ELF-1 (cell line): ENCODE data around the gene FRAT1.

Experiments
- DNase-seq: peaks from one replicate; pipeline ENCODE4 v3.0.0-alpha.2; 2016; ENCODE audit warnings: low read depth, low spot score

FRAT1 gene

GRCh38 chr10:97365761-97366351 lies 46.8 kb downstream of the FRAT1 start:
- no peak for DNase-seq

GRCh38 chr10:97366572-97366971 lies 47.5 kb downstream of the FRAT1 start:
- DNase-seq: no peak

GRCh38 chr10:97367126-97367649 lies 48.1 kb downstream of the FRAT1 start:
- no peak for DNase-seq
